Natural killer cell (primary cell): ENCODE data around the gene NAA40. TPM values are rescaled to one million over a fixed set of nuclear protein-coding genes. Genes with fewer than 3 reads are reported as not detected.

ENCODE experiments used
- ATAC-seq, 3 donors: fragments of 150-1000 bp in 2 of 3; fragments of 200-7000 bp in 1 of 3; cut with Tn5 transposase; 1 replicate in 1 of 3; 2 replicates in 2 of 3; pipeline ENCODE4 v1.10.0; 2021; ENCODE audit warnings: mild to moderate bottlenecking in 2 of 3, moderate library complexity in 2 of 3
- DNase-seq, 2 donors: peaks; one replicate each; pipeline versions ENCODE4 v3.0.0 to v3.0.0-alpha.2; 2013 to 2021; ENCODE audit warnings: mixed read lengths in 1 of 2
- H3K27ac ChIP-seq: one replicate; pipeline ENCODE4 v1.5.1; 2013; ENCODE audit warnings: mild to moderate bottlenecking, low read length
- H3K27me3 ChIP-seq: one replicate; pipeline ENCODE4 v1.6.1; 2013; ENCODE audit warnings: low read length; ENCODE audit not compliant: control insufficient read depth, insufficient read depth
- H3K36me3 ChIP-seq: one replicate; pipeline ENCODE4 v1.6.1; 2013; ENCODE audit warnings: low read length; ENCODE audit not compliant: control insufficient read depth, insufficient read depth
- H3K4me1 ChIP-seq: one replicate; pipeline ENCODE4 v1.6.1; 2013; ENCODE audit warnings: low read length; ENCODE audit not compliant: control insufficient read depth, insufficient read depth
- H3K4me3 ChIP-seq: one replicate; pipeline ENCODE4 v1.5.1; 2013; ENCODE audit warnings: low read length
- H3K9me3 ChIP-seq: one replicate; pipeline ENCODE4 v1.6.1; 2013; ENCODE audit warnings: low read length; ENCODE audit not compliant: control insufficient read depth, insufficient read depth
- H3K27ac Mint-ChIP-seq, 2 donors: one replicate each; pipeline ENCODE4 v1.8.0; 2022; ENCODE audit warnings: mild to moderate bottlenecking in 2 of 2, mixed read lengths in 2 of 2, moderate library complexity in 1 of 2
- H3K27me3 Mint-ChIP-seq, 2 donors: one replicate each; pipeline ENCODE4 v1.8.0; 2022; ENCODE audit warnings: low read depth in 2 of 2, mixed read lengths in 2 of 2
- H3K36me3 Mint-ChIP-seq: one replicate; pipeline ENCODE4 v1.8.0; 2022; ENCODE audit warnings: mixed read lengths
- H3K4me1 Mint-ChIP-seq, 2 donors: one replicate each; pipeline ENCODE4 v1.8.0; 2022; ENCODE audit warnings: mixed read lengths in 2 of 2
- H3K4me3 Mint-ChIP-seq: one replicate; pipeline ENCODE4 v1.8.0; 2022; ENCODE audit warnings: mild to moderate bottlenecking, moderate library complexity, mixed read lengths
- H3K9me3 Mint-ChIP-seq, 2 donors: one replicate each; pipeline ENCODE4 v1.8.0; 2022; ENCODE audit warnings: mixed read lengths in 2 of 2
- WGBS: methylation state at CpG from one replicate; pipeline ENCODE4 v1.1.7; 2013; ENCODE audit warnings: missing lambda C conversion rate; ENCODE audit not compliant: insufficient coverage; 5-methylcytosine and 5-hydroxymethylcytosine counted together
- intact Hi-C: fragments of 100-400 bp; cut with micrococcal nuclease; formaldehyde crosslinking; loops from one replicate; pipeline ENCODE4 v1.14.2; 2022
- total RNA-seq, 4 donors: library from RNA; stranded (reverse); fragments of 120-200 nt in 1 of 4; gene quantifications; one replicate each; pipeline versions ENCODE4 v1.2.3 to v1.2.4, GENCODE V29; 2013 to 2022
- TF ChIP-seq, protein P1 (sequence below): fragments of 200-600 bp; IDR thresholded peaks from one replicate; pipeline ENCODE4 v1.8.0; 2022; ENCODE audit warnings: antibody characterized with exemption

NAA40 gene
- total RNA-seq = 10 to 100 TPM; 44.8 to 72.1 (median 57.4) TPM
- total RNA-seq (2013) = 22.7 TPM

DNA sequence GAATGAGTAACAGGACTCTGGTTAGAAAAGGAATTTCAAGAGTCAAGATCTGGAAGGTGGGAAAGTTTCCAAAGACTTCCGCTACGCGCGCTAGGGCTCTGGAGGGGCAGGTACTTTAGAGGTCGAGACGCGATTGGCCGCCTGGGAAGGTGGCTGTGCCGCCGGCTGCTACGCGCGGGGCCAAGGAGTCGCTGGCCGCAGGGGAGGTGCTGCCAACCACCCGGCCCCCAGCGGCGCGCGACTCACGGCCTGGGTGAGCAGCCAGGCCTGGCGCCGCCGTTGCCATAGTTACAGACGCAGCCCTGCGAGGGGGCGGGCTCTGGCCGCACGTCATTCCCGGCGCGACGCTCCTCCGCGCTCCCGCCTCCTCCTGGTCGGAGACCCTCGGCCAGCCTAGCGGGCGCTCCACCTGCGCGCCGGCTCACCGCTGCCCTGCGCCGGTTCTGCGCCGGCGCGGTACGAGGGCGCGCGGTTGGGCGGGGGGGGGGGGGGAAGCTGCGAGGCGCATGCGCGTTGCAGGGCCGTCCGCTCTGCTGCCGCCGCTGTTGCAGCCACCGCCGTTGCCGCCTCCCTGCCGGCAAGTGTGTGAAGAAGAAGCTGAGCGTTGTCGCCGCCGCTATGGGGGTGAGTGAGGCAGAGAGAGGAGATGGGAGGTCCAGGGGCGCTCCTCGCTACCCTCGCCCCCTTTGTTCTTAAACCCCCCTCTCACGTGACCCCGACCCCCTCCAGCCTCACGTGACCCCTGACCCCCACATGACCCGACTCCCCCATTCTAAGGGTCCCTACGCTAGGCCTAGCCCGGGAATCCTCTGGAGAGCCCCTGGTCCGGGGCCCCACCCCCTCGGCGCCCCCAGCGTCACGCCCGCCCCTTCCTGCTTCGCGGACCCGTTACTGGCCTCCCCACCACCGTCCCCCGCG lies at the start of gene NAA40:
Gene NAA40, plus strand, starts transcription at position 524 of the 918 bp plus-strand sequence. Its CDS starts 95 bp downstream, at position 619.
- Mint-ChIP-seq H3K4me3 (peak within 1 kb of the TSS; percentile 89), H3K36me3 (no peaks in the 10 kb centered on the region), H3K27ac (peak within 1 kb of the TSS; percentile 83 to 91), H3K4me1 (peaks cover 30 to 31% of the 10 kb centered on the region in 2 donors), H3K9me3 (no peaks in the 10 kb centered on the region), H3K27me3 (no peaks in the 10 kb centered on the region)
- Histone ChIP-seq H3K27ac (peak within 1 kb of the TSS; percentile 70), H3K36me3 (no peaks in the 10 kb centered on the region), H3K4me3 (peak within 1 kb of the TSS; percentile 66), H3K9me3 (no peaks in the 10 kb centered on the region), H3K27me3 (no peaks in the 10 kb centered on the region), H3K4me1 (peaks cover 19% of the 10 kb centered on the region)
- WGBS = under 1% methylated on average over 86 of the region's 92 CpGs
- TF ChIP-seq, protein P1, sequence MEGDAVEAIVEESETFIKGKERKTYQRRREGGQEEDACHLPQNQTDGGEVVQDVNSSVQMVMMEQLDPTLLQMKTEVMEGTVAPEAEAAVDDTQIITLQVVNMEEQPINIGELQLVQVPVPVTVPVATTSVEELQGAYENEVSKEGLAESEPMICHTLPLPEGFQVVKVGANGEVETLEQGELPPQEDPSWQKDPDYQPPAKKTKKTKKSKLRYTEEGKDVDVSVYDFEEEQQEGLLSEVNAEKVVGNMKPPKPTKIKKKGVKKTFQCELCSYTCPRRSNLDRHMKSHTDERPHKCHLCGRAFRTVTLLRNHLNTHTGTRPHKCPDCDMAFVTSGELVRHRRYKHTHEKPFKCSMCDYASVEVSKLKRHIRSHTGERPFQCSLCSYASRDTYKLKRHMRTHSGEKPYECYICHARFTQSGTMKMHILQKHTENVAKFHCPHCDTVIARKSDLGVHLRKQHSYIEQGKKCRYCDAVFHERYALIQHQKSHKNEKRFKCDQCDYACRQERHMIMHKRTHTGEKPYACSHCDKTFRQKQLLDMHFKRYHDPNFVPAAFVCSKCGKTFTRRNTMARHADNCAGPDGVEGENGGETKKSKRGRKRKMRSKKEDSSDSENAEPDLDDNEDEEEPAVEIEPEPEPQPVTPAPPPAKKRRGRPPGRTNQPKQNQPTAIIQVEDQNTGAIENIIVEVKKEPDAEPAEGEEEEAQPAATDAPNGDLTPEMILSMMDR = no peak
- ATAC-seq (peak; percentile 89 to 94 (median 91)), DNase-seq (peak; percentile 91 to 97)
- intact Hi-C loops = loop anchor here (2.0 to 5.0 kb wide), 3 partner anchors 50 to 100 kb away; partner anchors contain the start of gene MARK2

DNA sequence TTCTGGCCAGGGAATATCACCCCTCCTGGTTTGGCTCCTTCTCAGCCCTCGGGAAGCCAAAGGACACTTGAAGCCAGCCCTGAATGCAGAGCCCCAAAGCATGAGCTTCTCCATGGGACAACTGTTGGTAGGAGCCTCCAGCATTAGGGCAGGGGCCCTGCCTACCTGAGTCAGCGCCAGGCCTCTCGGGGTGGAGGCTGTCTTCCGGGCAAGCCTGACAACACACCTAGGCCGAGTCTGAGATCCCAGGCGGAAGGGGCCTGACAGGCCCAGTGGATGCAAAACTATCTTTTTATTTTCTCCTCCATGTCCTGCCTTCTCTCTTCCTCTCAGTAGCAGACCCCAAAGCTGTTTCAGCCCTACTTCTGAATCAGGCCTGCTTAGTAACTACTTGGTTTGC lies 49.5 kb upstream of the NAA40 start:
- intact Hi-C loops = loop anchor here (2.0 to 5.0 kb wide), 3 partner anchors 17 to 52 kb away; partner anchors contain the start of genes MARK2 and NAA40
- no peak overlapping the region for H3K4me3 ChIP-seq
- no peaks in the 10 kb centered on the region for H3K9me3 Mint-ChIP-seq

DNA sequence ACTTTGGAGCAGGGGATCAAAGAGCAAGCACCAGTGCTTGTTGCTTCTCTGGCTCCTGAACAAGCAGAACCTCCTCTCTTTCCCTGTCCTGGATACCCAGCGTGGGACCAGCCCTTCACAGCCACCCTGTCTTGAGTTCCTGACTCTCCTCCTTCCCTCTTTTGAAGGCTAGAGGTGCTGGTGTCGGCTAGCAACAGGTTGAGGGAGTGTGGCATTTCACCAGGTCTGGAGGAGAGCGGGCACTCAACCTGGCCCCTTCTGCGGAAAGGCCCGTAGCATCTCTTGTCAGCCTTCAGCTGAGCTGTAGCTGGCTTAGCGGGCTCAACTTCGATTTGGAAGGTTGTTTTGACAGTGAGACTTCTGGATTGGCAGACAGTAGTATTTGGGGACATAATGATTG lies 48.4 kb upstream of the NAA40 start:
- Histone ChIP-seq H3K9me3 (no peaks in the 10 kb centered on the region), H3K4me3 (no peak overlapping the region), H3K4me1 (peaks cover 59% of the 10 kb centered on the region), H3K36me3 (peaks cover 7% of the 10 kb centered on the region), H3K27ac (no peak overlapping the region), H3K27me3 (no peaks in the 10 kb centered on the region)
- Mint-ChIP-seq H3K4me3 (peak overlapping the region; percentile 93), H3K9me3 (no peaks in the 10 kb centered on the region), H3K27ac (peak overlapping the region; percentile 94), H3K36me3 (no peaks in the 10 kb centered on the region), H3K27me3 (no peaks in the 10 kb centered on the region), H3K4me1 (peaks cover 70 to 79% of the 10 kb centered on the region in 2 donors)
- TF ChIP-seq, protein P1 = no peak
- WGBS = 89% methylated on average over 7 of the region's 7 CpGs
- DNase-seq (no peak), ATAC-seq (no peak)
- intact Hi-C loops = no loop called here

More for the DNA sequence above, 49.5 kb upstream of the NAA40 start:
- Histone ChIP-seq H3K27me3 (no peaks in the 10 kb centered on the region), H3K27ac (peak overlapping the region; percentile 90), H3K36me3 (peaks cover 4% of the 10 kb centered on the region), H3K4me1 (peaks cover 64% of the 10 kb centered on the region), H3K9me3 (no peaks in the 10 kb centered on the region)
- peaks cover 70 to 77% of the 10 kb centered on the region in 2 donors for H3K4me1 Mint-ChIP-seq
- DNase-seq = no peak
- H3K27ac Mint-ChIP-seq = peak overlapping the region; percentile 94
- 92% methylated on average over 6 of the region's 6 CpGs for WGBS
- no peaks in the 10 kb centered on the region for H3K36me3 Mint-ChIP-seq
- TF ChIP-seq, protein P1 = no peak
- H3K27me3 Mint-ChIP-seq = no peaks in the 10 kb centered on the region
- no peak for ATAC-seq
- peak overlapping the region; percentile 93 for H3K4me3 Mint-ChIP-seq
